Stimulated activated CD4-positive, alpha-beta T cell treated with anti-CD3 and anti-CD28 coated beads, Interleukin-12 subunit alpha, Interleukin-12 subunit beta, amount 100 ng/mL, for 48 hours (primary cell): Measurements from ENCODE around the gene ACE.
A peak's percentile ranks its signal among the peaks of the same experiment; 100 is the strongest.
"Not testable (repeated sequence)": the region's sequence is repeated elsewhere in the genome, so short reads cannot be mapped to it uniquely, and the experiment has no call there.

Source experiments
- DNase-seq, 3 donors: peaks; one replicate each; pipeline ENCODE4 v3.0.0-alpha.2; 2020; ENCODE audit warnings: low read depth in 2 of 3, low spot score in 1 of 3

ACE gene

DNA sequence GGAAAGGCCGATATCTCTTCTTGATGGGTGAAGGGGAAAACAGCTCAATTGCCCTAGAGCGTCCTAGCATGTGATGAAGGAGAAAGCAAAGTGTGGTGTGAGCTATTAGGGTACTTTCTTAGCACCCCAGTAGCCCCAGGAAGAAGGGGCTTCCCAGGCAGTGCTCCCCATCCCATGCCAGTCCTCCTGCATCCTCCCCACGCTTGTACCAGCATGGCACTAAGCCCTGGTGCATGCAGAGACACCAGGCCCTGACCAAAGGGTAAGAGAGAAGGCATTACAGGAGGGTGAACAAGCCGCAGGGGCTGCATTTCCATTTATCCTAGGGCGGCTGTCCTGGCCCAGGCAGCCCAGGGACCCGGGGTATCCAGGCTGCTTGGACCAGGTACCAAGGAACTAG is 33.8 kb upstream of the ACE start:
- DNase-seq, result no peak

DNA sequence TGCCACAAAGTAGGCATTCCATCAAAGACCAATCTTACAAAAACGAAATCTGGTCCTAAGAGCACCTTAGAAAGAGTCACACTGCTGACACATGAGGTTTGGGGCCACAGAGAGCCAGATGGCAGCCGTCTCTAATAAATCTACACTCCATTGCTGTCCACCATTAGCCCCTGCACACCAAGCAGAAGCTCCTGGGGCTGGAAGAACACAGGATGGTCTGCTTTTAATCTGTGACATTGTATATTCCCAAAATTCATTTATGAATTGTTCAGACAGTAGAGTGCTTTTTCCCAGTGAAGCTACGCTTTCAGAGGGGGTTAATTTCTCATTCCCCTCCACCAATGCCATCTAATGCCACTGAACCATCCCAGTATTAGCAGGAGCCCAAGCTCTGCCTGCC is 32.4 kb upstream of the ACE start:
- no peak for DNase-seq

DNA sequence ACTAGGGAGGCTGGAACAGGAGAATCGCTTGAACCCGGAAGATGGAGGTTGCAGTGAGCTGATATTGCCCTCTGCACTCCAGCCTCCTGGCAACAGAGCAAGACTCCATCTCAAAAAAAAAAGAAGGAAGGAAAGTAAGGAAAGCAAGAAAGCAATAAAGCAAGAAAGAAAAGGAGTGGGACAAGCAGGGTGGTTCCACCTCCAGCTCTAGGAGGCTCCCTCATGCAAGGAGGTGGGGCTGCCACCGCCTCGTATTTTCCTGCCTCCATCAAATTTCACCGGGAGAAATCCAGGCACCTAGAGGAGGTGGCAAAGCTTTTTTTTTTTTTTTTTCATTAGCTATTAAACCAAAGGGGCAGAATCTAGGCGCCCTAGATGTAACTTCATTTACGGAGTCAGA is 31.8 kb upstream of the ACE start:
- no peak for DNase-seq

DNA sequence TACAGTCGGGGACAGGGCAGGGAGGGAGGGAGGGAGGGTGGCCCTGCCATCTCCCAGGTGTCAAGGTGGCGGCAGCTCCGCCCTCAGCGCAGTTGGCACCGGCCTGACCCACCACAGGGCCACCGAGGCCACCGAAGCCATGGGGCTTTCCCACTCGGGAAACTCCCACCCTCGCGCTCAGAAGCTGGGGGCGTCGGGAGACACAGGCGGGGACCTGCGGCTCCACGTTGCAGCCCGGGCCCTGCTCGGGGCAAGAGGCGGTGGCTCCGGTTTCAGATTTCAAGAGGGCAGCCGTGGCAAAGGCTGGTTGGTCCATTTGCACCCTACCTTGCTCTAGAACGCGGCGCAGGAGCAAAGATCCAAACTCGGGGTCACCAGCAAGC is 31.3 kb upstream of the ACE start:
- DNase-seq, result peak in 1 of 3 donors; percentile 40

DNA sequence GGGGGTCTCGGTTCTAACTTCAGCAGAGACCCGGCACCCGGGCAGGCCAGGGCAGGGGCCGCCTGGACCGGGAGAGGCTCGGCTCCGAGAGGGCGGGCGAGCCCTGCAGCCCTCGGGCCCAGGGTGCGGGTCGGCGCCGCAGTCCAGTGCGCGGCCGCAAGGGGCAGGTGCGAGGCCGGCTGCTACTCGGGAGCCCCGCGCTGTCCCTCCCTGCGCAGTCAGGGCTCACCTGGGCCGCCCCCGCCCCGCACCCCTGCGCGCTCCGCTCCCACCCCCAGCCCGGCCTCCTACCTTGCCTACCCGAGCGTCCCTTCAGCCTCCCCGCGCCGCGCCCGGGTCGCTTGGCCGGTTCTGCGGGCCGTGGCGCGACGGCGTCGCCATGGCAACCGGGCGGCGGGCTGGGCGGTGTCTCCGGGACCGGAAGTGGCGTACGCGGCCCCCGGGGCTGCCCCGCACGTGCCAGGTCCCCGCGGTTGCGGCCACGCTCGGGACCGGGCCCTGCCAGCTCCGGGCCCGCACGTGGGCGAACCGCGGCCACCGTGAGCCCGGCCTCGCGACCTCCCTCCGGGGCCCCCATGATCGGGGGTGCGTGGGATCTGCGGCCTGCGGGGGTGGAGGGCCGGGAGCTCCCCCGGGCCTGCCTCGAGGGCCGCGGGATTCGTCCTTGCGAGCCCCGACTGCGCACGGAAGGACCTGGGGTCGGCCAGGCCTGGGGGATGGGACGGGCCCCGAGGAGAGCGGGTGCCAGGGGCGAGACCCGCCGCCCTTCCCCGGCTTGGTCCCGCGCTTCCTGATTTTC is 30.7 kb upstream of the ACE start, which contains the start of gene CYB561:
CYB561 (minus strand) TSS at position 353 of the 799 bp plus-strand sequence. CDS start 8,759 bp downstream, outside the sequence.
- peak; percentile 30 to 73 (median 47) for DNase-seq

DNA sequence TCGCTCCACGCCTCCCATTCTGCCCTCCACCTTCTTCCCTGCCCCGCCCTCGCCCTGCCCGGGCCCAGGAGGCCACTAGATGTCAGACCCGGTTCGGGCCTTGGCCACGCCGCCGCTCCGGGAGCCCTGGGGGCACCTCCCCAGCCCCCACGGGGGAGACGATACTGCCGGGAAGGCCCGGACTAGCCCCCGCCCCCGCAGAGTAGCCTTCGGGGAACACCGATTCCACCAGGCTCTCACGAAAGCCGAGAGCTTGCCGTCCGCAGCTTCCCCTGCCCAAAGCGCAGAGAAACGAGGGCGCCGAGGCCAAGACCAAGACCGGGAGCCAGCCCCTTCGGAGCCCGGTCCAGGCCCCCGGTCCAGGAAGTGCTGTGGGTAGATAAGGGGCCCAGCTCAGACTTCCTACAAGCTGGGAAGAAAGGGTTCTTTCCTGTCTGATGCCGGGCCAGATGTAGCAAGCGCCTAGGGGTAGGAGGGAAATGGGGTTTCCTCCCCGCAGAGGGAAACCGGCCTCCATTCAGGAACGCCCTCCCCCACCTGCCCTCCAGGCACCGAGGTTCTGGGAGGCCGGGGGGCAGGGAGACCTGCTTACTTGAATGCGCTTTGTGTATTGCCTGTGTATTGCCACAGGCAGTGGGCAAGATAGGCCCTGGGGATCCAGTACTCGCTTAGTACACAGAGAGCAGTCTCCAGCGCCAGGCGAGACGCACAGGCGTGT is 29.9 kb upstream of the ACE start:
- peak in 2 of 3 donors; percentile 35 to 41 for DNase-seq

DNA sequence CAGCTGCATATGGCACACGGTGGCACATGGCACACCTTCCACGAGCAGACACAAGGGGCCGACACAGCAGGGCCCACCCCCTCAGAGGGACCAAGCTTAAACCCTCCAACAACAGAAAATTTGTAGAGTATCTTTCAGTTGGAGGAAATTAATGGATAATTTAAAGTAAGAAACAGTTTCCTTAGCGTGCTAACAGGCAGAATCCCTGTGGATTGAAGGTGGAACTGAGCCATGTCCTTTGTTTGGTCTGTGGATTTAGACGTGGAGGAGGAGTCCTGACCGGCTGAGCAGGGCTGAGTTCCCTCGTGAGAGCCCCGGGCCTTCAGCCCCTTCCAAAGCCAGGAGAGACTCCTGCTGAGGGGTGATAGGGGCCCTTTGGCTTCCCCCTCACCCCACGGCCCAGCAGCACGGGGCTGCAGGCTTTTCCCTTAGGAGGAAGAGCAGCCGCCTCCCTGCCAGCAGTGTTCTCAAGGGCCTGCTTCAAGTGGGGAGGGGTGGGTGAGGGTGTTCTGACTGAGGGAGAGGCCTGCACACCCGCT is 29.3 kb upstream of the ACE start:
- DNase-seq, result no peak

DNA sequence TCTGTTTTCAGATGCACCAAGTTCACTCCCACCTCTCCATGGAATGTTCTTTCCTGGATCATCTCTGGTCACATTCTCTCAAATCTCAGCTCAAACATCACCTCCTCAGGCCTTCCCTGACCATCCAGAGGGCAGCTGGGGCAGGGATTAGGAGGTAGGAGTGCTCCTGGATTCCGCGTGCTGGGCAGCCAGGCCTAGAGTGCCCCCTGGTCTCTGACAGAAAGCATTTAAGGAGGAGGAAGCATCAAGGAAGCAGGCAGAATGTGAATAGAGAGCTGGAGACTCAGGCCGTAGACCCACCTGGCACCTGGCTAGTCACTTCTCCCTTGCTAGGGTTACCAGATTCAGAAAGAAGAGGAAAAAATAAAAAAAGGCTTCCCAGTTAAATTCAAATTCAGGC is 28.2 kb upstream of the ACE start:
- no peak for DNase-seq

DNA sequence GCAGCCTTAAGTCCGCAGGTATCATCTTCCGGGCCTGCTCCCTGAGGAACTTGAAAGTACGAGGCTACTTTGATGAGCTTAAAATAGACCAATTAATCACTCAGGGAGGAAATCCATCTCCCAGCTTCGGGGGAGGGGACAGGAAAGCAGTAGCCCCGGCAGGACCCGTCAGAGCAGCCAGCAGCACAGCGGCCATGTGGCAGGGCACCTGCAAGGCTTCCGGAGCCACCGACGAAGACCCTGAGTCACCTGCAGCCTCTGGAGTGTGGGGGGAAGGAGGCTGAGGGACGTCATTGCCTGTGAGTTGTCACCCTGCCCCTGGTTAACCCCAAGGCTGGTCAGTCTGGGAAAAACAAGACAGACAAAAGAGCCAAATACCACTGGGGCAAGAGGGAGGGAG is 26.3 kb upstream of the ACE start:
- no peak for DNase-seq

DNA sequence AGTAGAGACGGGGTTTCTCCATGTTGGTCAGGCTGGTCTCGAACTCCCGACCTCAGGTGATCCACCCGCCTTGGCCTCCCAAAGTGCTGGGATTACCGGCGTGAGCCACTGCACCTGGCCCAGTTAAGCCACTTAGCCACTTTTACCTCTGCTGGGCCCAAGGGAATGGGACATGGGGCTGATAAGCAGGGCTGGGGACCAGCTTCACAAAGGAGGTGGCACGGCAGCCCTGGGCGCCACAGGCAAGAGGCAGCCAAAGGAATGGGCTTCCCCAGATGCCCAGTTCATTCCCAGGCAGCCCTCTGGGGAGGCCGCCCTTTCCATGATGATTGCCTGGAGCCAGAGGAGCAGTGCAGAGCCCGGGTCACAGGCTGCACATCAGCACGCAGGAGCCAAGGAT is 25.7 kb upstream of the ACE start:
- no peak for DNase-seq

DNA sequence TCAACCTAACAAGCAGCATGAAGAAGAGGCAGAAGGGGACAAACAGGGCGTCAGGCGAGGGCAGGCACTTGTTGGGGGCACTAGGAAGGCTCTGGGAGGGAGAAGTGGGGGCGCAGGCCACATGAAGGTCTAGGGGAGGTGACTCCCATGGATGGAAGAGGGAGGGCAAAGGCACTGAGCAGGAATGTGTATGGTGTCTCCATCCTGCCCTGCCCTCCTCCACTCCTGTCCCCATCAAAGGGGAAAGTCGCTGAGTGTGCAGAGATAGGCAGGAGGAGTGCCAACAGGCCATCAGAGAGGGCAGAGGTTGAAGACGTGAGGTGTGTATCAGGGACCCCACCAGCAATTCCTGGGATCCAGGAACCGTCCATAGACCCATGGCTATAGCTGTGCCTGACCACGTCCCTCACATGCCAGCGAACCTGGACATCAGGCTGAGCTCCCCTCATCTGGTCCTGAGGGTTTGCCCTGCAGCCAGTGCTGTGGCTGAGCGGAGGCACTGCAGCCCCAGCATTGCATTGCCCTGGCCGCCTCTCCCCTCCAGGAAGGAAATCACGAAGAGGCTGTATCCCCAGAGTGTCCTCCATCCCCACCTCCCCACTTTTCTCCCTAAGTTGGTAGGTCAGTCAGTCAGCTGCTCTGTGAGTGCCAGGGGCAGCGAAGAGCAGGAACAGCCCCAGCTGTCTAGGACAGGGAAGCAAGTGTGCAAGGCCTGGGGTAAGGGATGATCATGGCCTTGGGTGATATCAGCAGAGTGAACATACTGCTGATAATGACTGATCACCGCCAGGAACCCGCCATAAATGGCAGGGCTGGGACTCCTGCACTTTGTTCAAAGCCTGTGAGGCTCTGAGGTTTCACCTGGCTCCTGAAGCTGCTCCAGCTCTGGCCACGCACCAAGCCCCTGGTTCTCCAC is 24.6 kb upstream of the ACE start:
- DNase-seq, result no peak

DNA sequence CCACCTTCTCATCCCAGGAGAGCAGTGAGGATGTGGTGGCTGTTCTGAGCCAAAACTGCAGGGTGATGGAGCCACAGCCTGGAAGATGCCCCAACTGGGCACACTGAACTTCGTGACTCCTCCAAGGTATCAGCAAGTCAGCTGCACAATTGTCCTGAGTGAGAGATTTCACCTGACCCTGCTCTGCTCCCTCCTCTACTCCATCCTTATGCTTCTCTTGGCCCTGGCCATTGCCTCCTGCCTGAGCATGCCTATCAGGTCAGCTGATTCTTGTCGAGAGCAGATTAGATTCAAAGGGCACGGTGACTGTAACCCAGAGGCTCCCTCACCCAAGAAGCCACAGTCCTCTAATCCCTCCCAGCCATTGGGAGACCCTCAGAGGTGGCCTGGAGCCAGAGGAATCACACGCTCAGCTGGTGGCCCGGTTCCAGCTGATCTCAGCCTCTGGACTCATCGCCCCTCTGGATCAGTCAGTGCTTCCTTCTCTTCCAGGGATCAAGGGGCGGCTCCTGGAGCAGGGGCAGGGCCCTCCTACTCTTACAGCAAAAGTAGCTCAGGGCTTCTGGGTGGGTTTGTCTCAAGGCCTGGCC is 23.8 kb upstream of the ACE start:
- DNase-seq, result no peak

DNA sequence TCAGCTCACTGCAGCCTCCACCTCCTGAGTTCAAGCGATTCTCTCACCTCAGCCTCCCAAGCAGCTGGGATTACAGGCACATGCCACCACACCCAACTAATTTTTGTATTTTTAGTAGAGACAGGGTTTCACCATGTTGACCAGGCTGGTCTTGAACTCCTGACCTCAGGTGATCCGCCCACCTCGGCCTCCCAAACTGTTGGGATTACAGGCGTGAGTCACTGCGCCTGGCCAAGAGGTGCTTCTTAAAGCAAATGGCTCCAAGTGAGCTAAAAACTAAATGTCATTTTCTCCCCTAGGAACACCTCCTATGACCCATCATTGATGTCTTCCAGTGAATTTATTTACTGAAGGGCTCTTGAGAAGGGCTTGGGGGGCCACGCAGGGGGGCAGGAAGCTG is 22.5 kb upstream of the ACE start:
- not testable (repeated sequence) for DNase-seq

DNA sequence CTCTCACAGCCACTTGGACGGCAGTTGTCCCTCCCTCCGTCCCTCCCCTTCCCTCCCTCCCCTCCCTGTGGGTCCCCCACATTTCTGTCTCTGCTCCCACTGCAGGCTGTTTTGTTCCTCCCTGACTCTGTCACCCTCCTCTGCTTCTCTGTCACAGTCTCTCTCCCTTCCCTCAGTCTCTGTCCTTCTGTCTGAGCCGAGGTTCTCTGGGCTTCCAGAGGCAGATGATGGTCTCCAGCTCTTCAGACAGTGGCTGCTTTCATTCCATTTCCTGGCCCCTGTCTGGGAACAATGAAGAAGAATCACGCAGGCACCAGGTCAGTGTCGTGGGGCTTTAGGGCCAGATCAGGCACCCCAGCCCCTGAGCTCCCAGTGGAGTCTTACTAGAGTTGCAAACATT is 21.9 kb upstream of the ACE start:
- DNase-seq, result no peak

DNA sequence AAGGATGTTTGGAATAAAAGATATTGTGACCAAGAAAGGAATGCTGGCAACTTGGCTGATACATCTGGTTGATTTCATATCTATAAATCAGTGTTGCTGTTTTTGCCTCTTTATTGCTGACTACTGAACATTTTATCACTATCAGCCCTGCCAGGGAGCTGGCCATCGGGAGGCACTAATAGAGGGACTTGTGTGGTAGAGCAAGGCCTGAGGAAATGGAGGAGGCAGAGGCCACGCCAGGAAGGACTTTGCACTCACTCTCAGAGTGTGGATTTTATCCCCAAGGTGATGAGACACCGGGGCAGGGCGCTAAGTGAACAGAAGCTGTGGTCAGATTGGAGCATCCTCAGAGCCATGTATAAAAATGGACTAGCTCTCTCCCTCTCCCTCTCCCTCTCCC is 21.4 kb upstream of the ACE start:
- DNase-seq, result no peak

DNA sequence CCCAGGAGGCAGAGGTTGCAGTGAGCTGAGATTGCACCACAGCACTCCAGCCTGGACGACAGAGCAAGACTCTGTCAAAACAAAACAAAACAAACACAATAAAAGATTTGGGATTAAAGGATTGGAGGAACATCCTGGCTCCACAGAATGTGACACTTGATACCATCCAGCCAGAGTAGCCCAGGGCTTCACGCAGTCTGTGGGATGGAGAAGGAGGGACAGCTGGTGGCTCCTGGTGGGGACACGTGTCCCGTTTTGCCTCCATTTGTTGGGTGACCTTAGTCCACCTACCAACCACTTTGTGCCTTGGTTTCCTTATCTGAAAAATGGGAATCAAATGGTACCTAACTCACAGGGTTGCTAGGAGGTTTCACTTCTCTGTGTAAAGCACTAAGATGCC is 18.4 kb upstream of the ACE start:
- DNase-seq, result no peak

DNA sequence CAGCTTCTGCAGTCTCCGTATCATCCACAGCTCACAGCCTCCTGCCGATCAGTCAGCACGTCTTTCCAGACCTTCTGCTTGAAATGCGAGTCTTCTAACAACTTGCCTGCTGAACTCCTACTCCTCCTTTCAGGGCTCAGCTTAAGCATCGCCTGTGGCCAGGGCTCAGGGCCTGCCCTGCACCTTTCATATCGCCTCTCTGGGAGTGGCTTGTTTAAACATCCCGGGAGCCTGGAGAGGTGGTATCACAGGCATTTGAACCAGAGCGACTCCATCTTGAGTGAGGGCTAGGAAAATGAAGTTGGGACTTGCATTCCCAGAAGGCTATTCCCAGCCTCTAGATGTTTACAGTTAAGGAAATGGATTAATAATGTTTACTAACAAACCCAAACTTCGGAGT is 16.8 kb upstream of the ACE start:
- DNase-seq, result no peak

DNA sequence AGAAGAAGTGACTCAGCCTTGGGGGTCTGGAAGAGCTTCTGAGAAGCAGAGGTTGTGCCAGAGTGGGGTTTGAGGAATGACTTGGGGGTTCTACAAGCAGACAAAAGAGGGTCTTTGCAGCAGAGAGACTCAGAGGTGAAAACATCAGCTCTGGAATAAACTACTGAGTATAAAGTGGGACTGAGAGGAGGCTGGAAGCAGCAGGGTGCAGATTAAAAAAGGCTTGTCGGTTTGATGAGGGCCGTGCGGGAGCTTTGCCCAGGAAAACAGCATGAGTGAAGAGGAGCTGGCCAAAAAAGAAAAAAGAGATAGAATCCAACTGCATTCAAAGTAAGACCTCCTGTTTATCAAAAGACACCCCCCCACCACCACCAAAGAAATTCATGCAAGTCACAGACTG is 13.1 kb upstream of the ACE start:
- DNase-seq, result no peak

DNA sequence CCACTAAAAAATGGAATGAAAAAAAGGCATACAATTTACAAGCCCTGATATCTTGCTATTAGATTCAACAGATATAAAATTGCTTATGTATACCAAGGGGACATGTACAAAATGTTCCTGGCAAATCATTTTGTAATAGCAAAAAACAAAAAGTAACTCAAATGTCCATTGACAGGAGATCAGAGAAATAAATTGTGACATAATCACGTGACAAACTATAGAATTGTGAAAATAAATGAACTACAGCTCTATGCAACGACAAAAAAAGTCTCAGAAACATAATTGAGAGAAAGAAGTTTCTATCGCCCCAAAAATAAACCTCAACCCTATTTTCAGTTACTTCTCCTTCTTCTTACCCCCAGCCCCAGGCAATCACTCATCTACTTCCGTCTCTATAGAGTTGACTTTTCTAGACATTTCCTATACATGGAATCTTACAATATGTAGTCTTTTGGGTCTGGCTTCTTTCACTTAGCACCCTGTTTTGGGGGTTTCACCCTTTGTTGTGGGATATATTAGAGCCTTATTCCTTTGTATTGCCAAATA is 12.1 kb upstream of the ACE start:
- DNase-seq, result no peak

DNA sequence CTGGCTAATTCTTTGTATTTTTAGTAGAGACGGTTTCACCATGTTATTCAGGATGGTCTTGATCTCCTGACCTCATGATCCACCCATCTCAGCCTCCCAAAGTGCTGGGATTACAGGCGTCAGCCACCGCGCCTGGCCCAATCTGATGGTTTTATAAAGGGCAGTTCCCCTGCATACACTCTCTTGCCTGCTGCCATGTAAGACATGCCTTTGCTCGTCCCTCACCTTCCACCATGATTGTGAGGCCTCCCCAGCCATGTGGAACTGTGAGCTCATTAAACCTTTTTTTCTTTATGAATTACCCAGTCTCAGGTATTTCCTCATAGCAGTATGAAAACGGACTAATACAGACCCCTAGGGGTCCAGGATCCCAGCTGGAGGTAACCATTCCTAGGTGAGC is 8.8 kb upstream of the ACE start:
- not testable (repeated sequence) for DNase-seq

DNA sequence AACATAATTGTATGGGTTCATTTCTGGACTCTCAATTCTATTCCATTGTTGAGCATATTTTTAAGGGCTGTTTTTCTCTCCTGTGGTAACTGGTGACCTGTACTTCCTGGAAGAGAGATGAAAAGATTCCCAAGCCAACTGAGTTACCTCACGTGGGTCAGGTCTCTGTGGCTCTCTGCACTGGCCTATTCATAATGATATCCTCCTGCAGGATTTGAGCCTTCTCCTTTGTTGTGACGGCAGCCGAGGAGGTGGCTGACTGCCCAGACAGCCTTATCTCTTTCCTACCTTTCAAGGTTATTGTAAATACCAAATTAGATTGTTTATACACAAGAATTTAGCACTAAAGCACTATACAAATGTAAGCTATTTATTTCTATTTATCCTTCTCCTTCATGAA is 2.7 kb upstream of the ACE start:
- no peak for DNase-seq
